NCI-H526 treated with DMSO at 0.1 percent for 48 hours (cell line): ENCODE results near the gene TOMM40.
A peak's percentile ranks its signal among the peaks of the same experiment; 100 is the strongest.
"Not testable (repeated sequence)": the region's sequence is repeated elsewhere in the genome, so short reads cannot be mapped to it uniquely, and the experiment has no call there.

Source experiments
- DNase-seq: peaks from one replicate; lab custom pipeline; 2025; lab: John Stamatoyannopoulos, UW

Gene TOMM40

GRCh38 chr19:44897835-44898234 lies 6.8 kb downstream of the TOMM40 start:
- DNase-seq, result no peak

- DNase-seq, result no peak
Measured at GRCh38 chr19:44900328-44901244, 9.5 kb downstream of the TOMM40 start.

- no peak for DNase-seq
Measured at GRCh38 chr19:44903216-44903601, 12.2 kb downstream of the TOMM40 start.

GRCh38 chr19:44903602-44904425 lies 12.8 kb downstream of the TOMM40 start:
- DNase-seq, result no peak

- no peak for DNase-seq
Measured at GRCh38 chr19:44904426-44904994, 13.5 kb downstream of the TOMM40 start.

- no peak for DNase-seq
Measured at GRCh38 chr19:44905437-44906160, 14.5 kb downstream of the TOMM40 start, which contains the start of gene APOE. Gene APOE (plus strand): TSS chr19:44905796. CDS start chr19:44906625, 829 bp downstream.

- no peak for DNase-seq
Measured at GRCh38 chr19:44907613-44908012, 16.6 kb downstream of the TOMM40 start.

- DNase-seq, result no peak
Measured at GRCh38 chr19:44908074-44908835, 17.2 kb downstream of the TOMM40 start.

- no peak for DNase-seq
Measured at GRCh38 chr19:44908836-44909261, 17.8 kb downstream of the TOMM40 start.

- DNase-seq, result no peak
Measured at GRCh38 chr19:44909775-44910174, 18.7 kb downstream of the TOMM40 start.

GRCh38 chr19:44911896-44912295 lies 20.8 kb downstream of the TOMM40 start:
- not testable (repeated sequence) for DNase-seq

- DNase-seq, result no peak
Measured at GRCh38 chr19:44912854-44913253, 21.8 kb downstream of the TOMM40 start.

GRCh38 chr19:44913512-44914432 lies 22.7 kb downstream of the TOMM40 start:
- not testable (repeated sequence) for DNase-seq

- peak; percentile 76 for DNase-seq
Measured at GRCh38 chr19:44914433-44915206, 23.6 kb downstream of the TOMM40 start, which contains the start of gene APOC1. Gene APOC1 (plus strand): TSS chr19:44914608. CDS start chr19:44914892, 284 bp downstream.

- no peak for DNase-seq
Measured at GRCh38 chr19:44924243-44924725, 33.2 kb downstream of the TOMM40 start.

- DNase-seq, result no peak
Measured at GRCh38 chr19:44925114-44925891, 34.2 kb downstream of the TOMM40 start.

GRCh38 chr19:44926245-44927077 lies 35.4 kb downstream of the TOMM40 start:
- not testable (repeated sequence) for DNase-seq
